Lower leg skin (tissue), 3 donors: ENCODE results near the gene LTC4S.

Source experiments
- POLR2A ChIP-seq, 2 donors: fragments of 450-650 bp; IDR thresholded peaks; one replicate each; pipeline ENCODE4 v1.6.1; 2016 to 2017; ENCODE audit warnings: antibody characterized with exemption in 2 of 2, mild to moderate bottlenecking in 1 of 2, moderate library complexity in 1 of 2
- TF ChIP-seq, protein P1 (sequence below), 3 donors: fragments of 450-650 bp; IDR thresholded peaks; one replicate each; pipeline ENCODE4 v1.5.1; 2016; ENCODE audit warnings: antibody characterized with exemption in 3 of 3, mild to moderate bottlenecking in 3 of 3, moderate library complexity in 2 of 3

DNA sequence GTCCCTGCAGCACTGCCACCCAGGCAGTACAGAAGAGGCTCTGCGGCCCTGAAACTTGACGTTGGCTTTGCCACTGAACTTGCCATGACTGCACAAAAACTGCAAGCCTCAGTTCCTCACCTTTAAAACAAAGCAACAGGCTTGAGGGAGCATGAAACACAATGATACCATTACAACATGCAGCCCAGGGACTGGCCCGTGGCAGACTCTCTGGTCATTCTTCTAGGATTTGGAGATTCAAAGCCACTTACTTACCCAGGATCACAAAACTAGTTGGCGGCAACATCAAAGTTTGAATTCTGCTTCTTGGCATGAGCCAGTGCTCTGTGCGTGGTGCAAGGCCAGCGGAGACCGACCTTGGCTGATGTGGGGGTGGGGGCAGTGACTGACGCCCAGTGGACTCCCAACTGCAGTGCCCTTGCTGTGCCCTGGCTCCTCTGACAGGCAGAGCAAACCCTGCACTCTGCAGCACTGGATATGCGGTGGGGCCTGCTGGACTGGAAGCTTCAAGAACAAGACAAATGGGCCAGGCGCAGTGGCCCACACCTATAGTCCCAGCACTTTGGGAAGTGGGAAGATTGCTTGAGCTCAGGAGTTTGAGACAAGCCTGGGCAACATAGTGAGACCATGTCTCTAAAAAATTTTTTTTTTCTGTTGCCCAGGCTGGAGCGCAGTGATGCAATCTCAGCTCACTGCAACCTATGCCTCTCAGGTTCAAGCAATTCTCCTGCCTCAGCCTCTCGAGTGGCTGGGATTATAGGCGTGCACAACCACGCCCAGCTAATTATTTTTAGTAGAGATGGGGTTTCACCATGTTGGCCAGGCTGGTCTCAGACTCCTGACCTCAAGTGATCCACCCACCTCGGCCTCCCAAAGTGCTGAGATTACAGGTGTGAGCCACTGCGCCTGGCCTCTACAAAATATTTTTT, 45.8 kb downstream of the LTC4S start:
- no peak for TF ChIP-seq POLR2A (IDR thresholded peaks at IDR 0.05)
- TF ChIP-seq, protein P1, sequence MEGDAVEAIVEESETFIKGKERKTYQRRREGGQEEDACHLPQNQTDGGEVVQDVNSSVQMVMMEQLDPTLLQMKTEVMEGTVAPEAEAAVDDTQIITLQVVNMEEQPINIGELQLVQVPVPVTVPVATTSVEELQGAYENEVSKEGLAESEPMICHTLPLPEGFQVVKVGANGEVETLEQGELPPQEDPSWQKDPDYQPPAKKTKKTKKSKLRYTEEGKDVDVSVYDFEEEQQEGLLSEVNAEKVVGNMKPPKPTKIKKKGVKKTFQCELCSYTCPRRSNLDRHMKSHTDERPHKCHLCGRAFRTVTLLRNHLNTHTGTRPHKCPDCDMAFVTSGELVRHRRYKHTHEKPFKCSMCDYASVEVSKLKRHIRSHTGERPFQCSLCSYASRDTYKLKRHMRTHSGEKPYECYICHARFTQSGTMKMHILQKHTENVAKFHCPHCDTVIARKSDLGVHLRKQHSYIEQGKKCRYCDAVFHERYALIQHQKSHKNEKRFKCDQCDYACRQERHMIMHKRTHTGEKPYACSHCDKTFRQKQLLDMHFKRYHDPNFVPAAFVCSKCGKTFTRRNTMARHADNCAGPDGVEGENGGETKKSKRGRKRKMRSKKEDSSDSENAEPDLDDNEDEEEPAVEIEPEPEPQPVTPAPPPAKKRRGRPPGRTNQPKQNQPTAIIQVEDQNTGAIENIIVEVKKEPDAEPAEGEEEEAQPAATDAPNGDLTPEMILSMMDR (IDR thresholded peaks at IDR 0.05), result no peak
